Hepatocyte (in vitro differentiated cells): ENCODE data around the gene CORO6. TPM values are rescaled to one million over a fixed set of nuclear protein-coding genes. Genes with fewer than 3 reads are reported as not detected.
A peak's percentile ranks its signal among the peaks of the same experiment; 100 is the strongest.

Experiments used
- DNase-seq: peaks from one replicate; pipeline ENCODE4 v3.0.0-alpha.2; 2016; ENCODE audit warnings: low spot score
- H2AFZ ChIP-seq: fragments of 200-600 bp; sonication (generic); 2 replicates; pipeline ENCODE4 v1.6.0; 2016; ENCODE audit warnings: antibody characterized with exemption, mild to moderate bottlenecking
- H3K27ac ChIP-seq: fragments of 200-600 bp; sonication (generic); 2 replicates; pipeline ENCODE4 v1.5.1; 2016; ENCODE audit warnings: mild to moderate bottlenecking
- H3K27me3 ChIP-seq: fragments of 200-600 bp; sonication (generic); 2 replicates; pipeline ENCODE4 v1.6.1; 2016
- H3K36me3 ChIP-seq: fragments of 200-600 bp; sonication (generic); replicated peaks from 2 replicates; pipeline ENCODE4 v1.5.1; 2016; ENCODE audit warnings: low read depth; ENCODE audit not compliant: insufficient read depth
- H3K4me1 ChIP-seq: fragments of 200-600 bp; sonication (generic); 2 replicates; pipeline ENCODE4 v1.5.1; 2016; ENCODE audit warnings: mild to moderate bottlenecking, moderate library complexity; ENCODE audit not compliant: insufficient read depth
- H3K4me2 ChIP-seq: fragments of 200-600 bp; sonication (generic); 2 replicates; pipeline ENCODE4 v1.6.0; 2016
- H3K4me3 ChIP-seq: fragments of 200-600 bp; sonication (generic); 2 replicates; pipeline ENCODE4 v1.5.1; 2016; ENCODE audit warnings: mild to moderate bottlenecking
- H3K79me2 ChIP-seq: fragments of 200-600 bp; sonication (generic); 2 replicates; pipeline ENCODE4 v1.6.0; 2017; ENCODE audit warnings: mild to moderate bottlenecking
- H3K9me2 ChIP-seq: fragments of 200-600 bp; sonication (generic); replicated peaks from 2 replicates; pipeline ENCODE4 v1.6.0; 2017; ENCODE audit warnings: mild to moderate bottlenecking; ENCODE audit not compliant: insufficient read depth
- H3K9me3 ChIP-seq: fragments of 200-600 bp; sonication (generic); 2 replicates; pipeline ENCODE4 v1.5.1; 2016; ENCODE audit warnings: low read depth, mild to moderate bottlenecking
- H4K20me1 ChIP-seq: fragments of 200-600 bp; sonication (generic); 2 replicates; pipeline ENCODE4 v1.6.0; 2016; ENCODE audit warnings: mild to moderate bottlenecking; ENCODE audit not compliant: insufficient read depth, poor library complexity, severe bottlenecking
- EZH2 ChIP-seq: fragments of 200-600 bp; sonication (generic); IDR thresholded peaks from 2 replicates; pipeline ENCODE4 v1.6.1; 2016; ENCODE audit warnings: antibody characterized with exemption, mild to moderate bottlenecking, borderline replicate concordance
- EZH2phosphoT487 ChIP-seq: fragments of 200-600 bp; sonication (generic); IDR thresholded peaks from one replicate; pipeline ENCODE4 v1.6.1; 2018; ENCODE audit warnings: antibody characterized with exemption, mild to moderate bottlenecking, low read depth, moderate library complexity; ENCODE audit not compliant: unreplicated experiment, severe bottlenecking
- WGBS: methylation state at CpG from one replicate; pipeline ENCODE4 v1.1.6; 2016; ENCODE audit warnings: low lambda C conversion rate; ENCODE audit errors: missing lambda C conversion rate; 5-methylcytosine and 5-hydroxymethylcytosine counted together
- polyA plus RNA-seq: library from polyadenylated mRNA; unstranded; fragments of >200 nt; fragmentation: Nextera tagmentation; extraction: Ambion mirVana; gene quantifications from 2 replicates; pipeline ENCODE4 v1.2.1, GENCODE V29; 2016
- total RNA-seq: library from RNA; depleted of rRNA; stranded (reverse); fragments of >200 nt; gene quantifications from 2 replicates; pipeline ENCODE4 v1.2.3, GENCODE V29; 2014
- TF ChIP-seq, protein P1 (sequence below): fragments of 200-600 bp; sonication (generic); IDR thresholded peaks from 2 replicates; pipeline ENCODE4 v1.5.1; 2016; ENCODE audit warnings: antibody characterized with exemption, mild to moderate bottlenecking; ENCODE audit not compliant: poor library complexity

The CORO6 gene
- total and polyA plus RNA-seq, 2 experiments from 2014 or later = 0.83 to 1.9 TPM

GRCh38 chr17:29617125-29617480 lies 5.6 kb downstream of the CORO6 start:
- no peak overlapping the region for H3K27ac ChIP-seq
- peak overlapping the region; percentile 81 for H3K4me2 ChIP-seq
- peak; percentile 68 for DNase-seq
- H3K79me2 ChIP-seq = no peaks in the 10 kb centered on the region
- H3K9me2 ChIP-seq = no peaks in the 10 kb centered on the region
- peaks cover 76% of the 10 kb centered on the region for H3K27me3 ChIP-seq
- peaks cover 27% of the 10 kb centered on the region for H3K4me1 ChIP-seq
- no peaks in the 10 kb centered on the region for H3K9me3 ChIP-seq
- H2AFZ ChIP-seq = no peak overlapping the region
- H3K4me3 ChIP-seq = no peak overlapping the region
- H4K20me1 ChIP-seq = no peaks in the 10 kb centered on the region
- TF ChIP-seq, protein P1, sequence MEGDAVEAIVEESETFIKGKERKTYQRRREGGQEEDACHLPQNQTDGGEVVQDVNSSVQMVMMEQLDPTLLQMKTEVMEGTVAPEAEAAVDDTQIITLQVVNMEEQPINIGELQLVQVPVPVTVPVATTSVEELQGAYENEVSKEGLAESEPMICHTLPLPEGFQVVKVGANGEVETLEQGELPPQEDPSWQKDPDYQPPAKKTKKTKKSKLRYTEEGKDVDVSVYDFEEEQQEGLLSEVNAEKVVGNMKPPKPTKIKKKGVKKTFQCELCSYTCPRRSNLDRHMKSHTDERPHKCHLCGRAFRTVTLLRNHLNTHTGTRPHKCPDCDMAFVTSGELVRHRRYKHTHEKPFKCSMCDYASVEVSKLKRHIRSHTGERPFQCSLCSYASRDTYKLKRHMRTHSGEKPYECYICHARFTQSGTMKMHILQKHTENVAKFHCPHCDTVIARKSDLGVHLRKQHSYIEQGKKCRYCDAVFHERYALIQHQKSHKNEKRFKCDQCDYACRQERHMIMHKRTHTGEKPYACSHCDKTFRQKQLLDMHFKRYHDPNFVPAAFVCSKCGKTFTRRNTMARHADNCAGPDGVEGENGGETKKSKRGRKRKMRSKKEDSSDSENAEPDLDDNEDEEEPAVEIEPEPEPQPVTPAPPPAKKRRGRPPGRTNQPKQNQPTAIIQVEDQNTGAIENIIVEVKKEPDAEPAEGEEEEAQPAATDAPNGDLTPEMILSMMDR = peak; percentile 53
- TF ChIP-seq EZH2phosphoT487 = no peak
- WGBS = 16% methylated on average over 14 of the region's 16 CpGs
- H3K36me3 ChIP-seq = no peaks in the 10 kb centered on the region

GRCh38 chr17:29616300-29617048 lies 6.2 kb downstream of the CORO6 start:
- H3K27me3 ChIP-seq = peaks cover 70% of the 10 kb centered on the region
- 63% methylated on average over 25 of the region's 32 CpGs for WGBS
- no peaks in the 10 kb centered on the region for H3K9me3 ChIP-seq
- no peak for TF ChIP-seq EZH2phosphoT487
- TF ChIP-seq, protein P1 = no peak
- TF ChIP-seq EZH2 = no peak
- no peak overlapping the region for H3K27ac ChIP-seq
- H3K9me2 ChIP-seq = no peaks in the 10 kb centered on the region
- no peaks in the 10 kb centered on the region for H3K36me3 ChIP-seq
- peak overlapping the region; percentile 93 for H3K4me2 ChIP-seq
- no peaks in the 10 kb centered on the region for H4K20me1 ChIP-seq
- no peak overlapping the region for H2AFZ ChIP-seq
- peaks cover 26% of the 10 kb centered on the region for H3K4me1 ChIP-seq
- H3K79me2 ChIP-seq = no peaks in the 10 kb centered on the region
- DNase-seq = no peak
- no peak overlapping the region for H3K4me3 ChIP-seq

GRCh38 chr17:29615492-29616299 lies 7.0 kb downstream of the CORO6 start:
- Histone ChIP-seq H3K36me3 (no peaks in the 10 kb centered on the region), H3K4me1 (peaks cover 26% of the 10 kb centered on the region), H3K4me3 (peak overlapping the region; percentile 43), H3K9me2 (no peaks in the 10 kb centered on the region), H3K27ac (no peak overlapping the region), H2AFZ (peak overlapping the region; percentile 85), H4K20me1 (no peaks in the 10 kb centered on the region), H3K4me2 (peak overlapping the region; percentile 93), H3K79me2 (no peaks in the 10 kb centered on the region), H3K9me3 (no peaks in the 10 kb centered on the region), H3K27me3 (peaks cover 68% of the 10 kb centered on the region)
- peak; percentile 94 for DNase-seq
- no peak for TF ChIP-seq EZH2phosphoT487
- peak; percentile 53 for TF ChIP-seq EZH2
- 6% methylated on average over 52 of the region's 74 CpGs for WGBS

GRCh38 chr17:29615048-29615385 lies 7.7 kb downstream of the CORO6 start:
- no peak for DNase-seq
- Histone ChIP-seq H3K4me2 (peak overlapping the region; percentile 93), H3K36me3 (no peaks in the 10 kb centered on the region), H3K4me3 (no peak overlapping the region), H3K27ac (no peak overlapping the region), H2AFZ (no peak overlapping the region), H3K9me2 (no peaks in the 10 kb centered on the region), H3K27me3 (peaks cover 63% of the 10 kb centered on the region), H3K79me2 (no peaks in the 10 kb centered on the region), H3K9me3 (no peaks in the 10 kb centered on the region), H4K20me1 (no peaks in the 10 kb centered on the region), H3K4me1 (peaks cover 26% of the 10 kb centered on the region)
- TF ChIP-seq EZH2phosphoT487 = no peak
- TF ChIP-seq, protein P1 = no peak
- TF ChIP-seq EZH2 = no peak
- 52% methylated on average over 15 of the region's 15 CpGs for WGBS
